Measurements from ENCODE around the gene DPP9.

DPP9 gene

DNA sequence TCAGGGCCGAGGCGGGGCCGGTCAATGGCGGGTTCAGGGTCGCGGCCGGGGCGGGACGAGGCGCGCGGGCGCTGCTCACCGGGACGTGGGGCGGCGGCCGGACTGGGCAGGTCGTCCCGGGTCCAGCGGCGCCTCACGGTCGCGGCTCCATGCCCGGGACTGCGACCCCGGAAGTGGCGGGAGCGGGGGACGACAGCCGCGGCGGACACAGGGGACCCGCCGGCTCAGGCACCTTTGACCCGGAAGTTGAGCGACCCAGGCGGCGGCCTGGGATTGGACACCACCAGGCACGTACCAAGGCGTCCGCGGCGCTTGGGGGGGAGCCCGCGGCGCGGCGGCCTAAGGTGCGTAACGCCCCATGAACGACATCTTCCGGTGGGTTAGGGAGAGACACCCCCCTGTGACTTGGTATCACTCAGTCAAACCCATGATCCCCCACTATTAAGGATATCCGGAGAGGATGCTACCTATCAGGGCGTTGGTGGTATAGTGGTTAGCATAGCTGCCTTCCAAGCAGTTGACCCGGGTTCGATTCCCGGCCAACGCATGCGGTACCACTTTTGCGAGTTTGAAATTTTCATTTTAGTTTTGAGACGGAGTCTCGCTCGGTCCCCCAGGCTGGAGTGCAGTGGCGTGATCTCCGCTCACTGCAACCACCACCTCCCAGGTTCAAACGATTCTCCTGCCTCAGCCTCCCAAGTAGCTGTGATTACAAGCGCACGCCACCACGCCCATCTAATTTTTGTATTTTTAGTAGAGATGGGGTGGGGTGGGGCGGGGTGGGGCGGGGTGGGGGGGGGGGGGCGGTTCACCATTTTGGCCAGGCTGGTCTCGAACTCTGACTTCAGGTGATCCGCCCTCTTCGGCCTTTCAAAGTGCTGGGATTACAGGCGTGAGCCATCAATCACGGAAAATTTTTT is at the start of gene DPP9:
DPP9 (minus strand) TSS at position 248 of the 920 bp plus-strand sequence. CDS start 3,936 bp downstream, outside the sequence.
- peak; percentile 99 for DNase-seq (ENCODE audit: low read depth)
- TF ChIP-seq, protein P1, sequence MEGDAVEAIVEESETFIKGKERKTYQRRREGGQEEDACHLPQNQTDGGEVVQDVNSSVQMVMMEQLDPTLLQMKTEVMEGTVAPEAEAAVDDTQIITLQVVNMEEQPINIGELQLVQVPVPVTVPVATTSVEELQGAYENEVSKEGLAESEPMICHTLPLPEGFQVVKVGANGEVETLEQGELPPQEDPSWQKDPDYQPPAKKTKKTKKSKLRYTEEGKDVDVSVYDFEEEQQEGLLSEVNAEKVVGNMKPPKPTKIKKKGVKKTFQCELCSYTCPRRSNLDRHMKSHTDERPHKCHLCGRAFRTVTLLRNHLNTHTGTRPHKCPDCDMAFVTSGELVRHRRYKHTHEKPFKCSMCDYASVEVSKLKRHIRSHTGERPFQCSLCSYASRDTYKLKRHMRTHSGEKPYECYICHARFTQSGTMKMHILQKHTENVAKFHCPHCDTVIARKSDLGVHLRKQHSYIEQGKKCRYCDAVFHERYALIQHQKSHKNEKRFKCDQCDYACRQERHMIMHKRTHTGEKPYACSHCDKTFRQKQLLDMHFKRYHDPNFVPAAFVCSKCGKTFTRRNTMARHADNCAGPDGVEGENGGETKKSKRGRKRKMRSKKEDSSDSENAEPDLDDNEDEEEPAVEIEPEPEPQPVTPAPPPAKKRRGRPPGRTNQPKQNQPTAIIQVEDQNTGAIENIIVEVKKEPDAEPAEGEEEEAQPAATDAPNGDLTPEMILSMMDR (IDR thresholded peaks at IDR 0.05; ENCODE audit: insufficient read depth, low read depth, low read length, missing control alignments) = peak; percentile 36
- peak within 1 kb of the TSS; percentile 90 for H3K4me3 ChIP-seq (ENCODE audit: low read length)

DNA sequence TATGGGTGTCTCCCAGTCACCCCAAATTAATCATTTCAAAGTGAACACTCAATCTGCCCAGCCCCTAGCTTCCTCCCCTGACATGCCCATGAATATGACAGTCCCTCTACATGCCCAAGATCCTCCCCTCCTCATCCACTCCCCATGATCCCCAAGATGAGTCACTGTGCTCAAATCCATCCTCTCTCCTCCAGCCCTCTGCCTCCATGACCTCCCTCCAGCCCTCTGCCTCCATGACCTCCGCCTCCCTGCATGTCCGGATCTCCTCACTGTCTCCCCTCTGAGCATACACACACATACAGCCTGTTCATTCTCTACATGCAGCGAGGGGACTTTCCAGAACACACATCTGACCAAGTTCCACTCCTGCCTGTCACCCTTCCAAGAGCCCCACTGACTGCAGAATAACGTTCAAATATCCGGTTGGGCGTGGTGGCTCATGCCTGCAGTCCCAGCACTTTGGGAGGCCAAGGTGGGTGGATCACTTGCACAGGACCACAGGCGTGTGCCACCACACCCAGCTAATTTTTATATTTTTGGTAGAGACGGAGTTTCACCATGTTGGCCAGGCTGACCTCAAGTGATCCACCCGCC is 49.5 kb upstream of the DPP9 start:
- no peak for DNase-seq (ENCODE audit: low read depth)
- TF ChIP-seq, protein P1 (IDR thresholded peaks at IDR 0.05; ENCODE audit: insufficient read depth, low read depth, low read length, missing control alignments) = no peak
- no peak overlapping the region for H3K4me3 ChIP-seq (ENCODE audit: low read length)

DNA sequence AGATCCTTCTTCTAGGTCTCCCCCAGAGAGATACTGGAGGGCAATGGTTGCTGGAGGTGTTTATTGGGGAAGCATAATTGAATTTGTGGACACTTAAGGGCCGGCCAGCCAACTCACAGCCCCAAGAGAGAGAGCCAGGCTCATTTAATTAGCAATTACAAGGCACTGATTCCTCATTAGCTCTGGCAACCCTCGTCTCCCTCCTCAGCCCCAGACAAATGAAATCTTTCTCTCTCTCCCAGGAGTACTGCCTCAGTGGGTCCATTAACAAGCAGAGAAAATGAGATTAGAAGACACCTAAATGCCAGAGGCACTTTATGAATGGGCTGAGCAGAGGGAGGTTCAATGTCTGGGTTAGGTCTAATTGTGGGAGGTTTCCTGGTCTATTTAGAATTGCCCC is 48.9 kb upstream of the DPP9 start:
- no peak for DNase-seq (ENCODE audit: low read depth)
- H3K4me3 ChIP-seq (ENCODE audit: low read length) = no peak overlapping the region
- TF ChIP-seq, protein P1 (IDR thresholded peaks at IDR 0.05; ENCODE audit: insufficient read depth, low read depth, low read length, missing control alignments) = no peak

DNA sequence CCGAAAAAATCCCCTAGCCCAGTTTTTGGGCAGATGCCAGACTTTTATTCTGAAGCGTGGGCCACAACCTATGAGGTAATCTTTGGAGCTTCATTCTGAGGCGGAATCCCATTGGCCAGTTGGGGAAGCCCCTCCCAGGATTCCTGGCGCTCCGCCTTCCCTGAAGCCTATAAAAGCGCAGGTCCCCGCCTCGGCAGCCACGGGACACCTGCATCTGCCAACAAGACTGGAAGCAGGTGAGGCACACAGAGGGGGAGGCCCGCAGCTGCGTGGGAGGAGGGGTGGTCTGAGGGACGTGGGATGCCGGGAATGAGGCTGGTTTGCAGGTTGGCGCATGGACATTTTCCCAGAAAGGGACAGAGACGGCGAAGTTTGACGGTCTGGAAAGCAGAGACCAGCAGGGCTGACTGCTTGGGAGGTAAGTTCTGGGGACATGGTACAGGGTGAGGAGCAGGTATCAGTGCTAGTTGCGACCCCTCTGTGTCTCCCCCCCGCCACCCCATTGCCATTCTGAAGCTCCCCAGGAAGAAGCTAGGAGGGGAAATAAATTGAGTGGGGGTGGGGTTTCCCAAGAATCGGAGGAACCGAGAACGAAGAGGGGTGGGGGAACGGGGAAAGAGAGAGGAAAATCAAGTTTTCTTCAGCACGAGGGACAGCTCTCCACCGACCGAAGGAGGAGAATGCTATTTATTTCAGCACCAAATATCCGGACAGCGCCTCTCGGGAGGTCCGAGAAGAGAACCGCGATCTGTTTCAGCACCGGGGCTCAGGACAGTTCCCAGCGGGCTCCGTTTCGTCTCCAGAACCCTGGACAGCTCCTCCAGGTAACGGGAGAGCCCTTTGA is 45.5 kb upstream of the DPP9 start:
- DNase-seq (ENCODE audit: low read depth) = peak; percentile 85
- TF ChIP-seq, protein P1 (IDR thresholded peaks at IDR 0.05; ENCODE audit: insufficient read depth, low read depth, low read length, missing control alignments) = no peak
- H3K4me3 ChIP-seq (ENCODE audit: low read length) = no peak overlapping the region

DNA sequence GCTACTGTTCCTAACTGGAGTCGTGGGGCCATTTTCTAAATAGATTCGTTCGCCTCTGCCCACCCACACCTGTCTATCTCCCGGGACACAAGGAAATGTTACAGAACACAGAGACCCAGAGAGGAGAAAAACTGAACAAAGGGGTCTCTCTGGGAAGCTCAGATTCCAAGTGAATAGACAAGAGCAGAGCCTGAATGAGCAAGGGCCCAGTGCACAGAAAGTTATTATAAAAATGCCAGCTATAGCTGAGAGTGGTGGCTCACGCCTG is 40.7 kb upstream of the DPP9 start:
- H3K4me3 ChIP-seq (ENCODE audit: low read length) = no peak overlapping the region
- DNase-seq (ENCODE audit: low read depth) = no peak
- TF ChIP-seq, protein P1 (IDR thresholded peaks at IDR 0.05; ENCODE audit: insufficient read depth, low read depth, low read length, missing control alignments) = no peak

DNA sequence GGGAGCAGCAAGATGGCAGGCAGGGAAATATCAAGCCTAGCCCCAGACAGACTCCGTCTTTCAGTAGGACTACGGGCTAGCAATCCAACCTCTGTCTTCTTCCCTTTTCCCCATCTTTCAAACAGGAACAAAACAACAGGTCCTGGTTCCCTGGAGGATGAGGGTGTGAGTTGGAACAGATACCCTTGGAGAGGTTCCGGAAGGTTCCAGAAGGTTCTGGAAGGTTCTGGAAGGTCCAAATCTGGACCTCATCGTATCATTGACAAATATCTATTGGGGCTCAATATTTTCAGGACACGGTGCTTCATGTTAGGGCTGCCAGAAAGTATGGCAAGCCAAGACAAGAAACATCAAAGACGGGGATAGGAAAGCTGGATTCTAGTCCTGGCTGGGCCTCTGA is 39.4 kb upstream of the DPP9 start:
- no peak for DNase-seq (ENCODE audit: low read depth)
- TF ChIP-seq, protein P1 (IDR thresholded peaks at IDR 0.05; ENCODE audit: insufficient read depth, low read depth, low read length, missing control alignments) = no peak

More for the DNA sequence above, 39.4 kb upstream of the DPP9 start:
- no peak overlapping the region for H3K4me3 ChIP-seq (ENCODE audit: low read length)

Data from epithelial cell of esophagus (primary cell).